Measurements from ENCODE around the gene TKFC.

TKFC gene

DNA sequence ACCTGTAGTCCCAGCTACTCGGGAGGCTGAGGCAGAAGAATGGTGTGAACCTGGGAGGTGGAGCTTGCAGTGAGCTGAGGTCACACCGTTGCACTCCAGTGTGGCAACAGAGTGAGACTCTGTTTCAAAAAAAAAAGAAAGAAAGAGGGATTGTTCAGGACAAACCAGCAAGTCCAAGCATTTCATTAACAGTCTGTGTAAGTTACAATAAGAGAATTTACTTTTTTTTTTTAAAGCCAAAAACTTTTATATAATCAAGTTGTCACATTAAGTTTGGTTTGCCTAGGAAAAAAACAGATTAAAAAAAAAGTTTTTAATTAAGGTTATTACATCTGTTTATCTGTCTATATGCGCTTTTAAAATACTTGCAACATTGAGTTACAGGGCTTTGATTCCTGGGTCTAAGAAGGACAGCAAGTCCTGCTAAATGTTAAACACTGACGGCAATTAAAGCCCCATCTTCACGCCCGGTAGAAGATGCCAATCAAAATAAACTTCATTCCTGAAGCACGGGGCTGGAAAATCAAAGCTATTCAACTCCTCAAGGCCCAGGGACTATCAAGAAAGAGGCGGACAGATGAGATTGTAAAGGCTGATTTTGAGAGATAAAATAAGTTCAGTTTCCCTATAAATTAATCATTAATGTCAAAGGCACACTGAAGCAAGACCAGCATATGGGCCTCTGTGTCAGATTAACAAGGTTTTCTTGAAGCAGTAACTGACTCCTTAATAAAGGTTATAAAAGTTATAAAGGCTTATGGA, 39.8 kb downstream of the TKFC start:
- Histone ChIP-seq H3K27ac (ENCODE audit: extremely low read depth, low read depth, low read length) (no peak overlapping the region), H3K36me3 (ENCODE audit: control insufficient read depth in 2 of 2, insufficient read depth in 1 of 2, low read length in 2 of 2) (peaks cover 0 to 42% of the 10 kb centered on the region in 2 experiments; a peak in 2 of 3 replicates), H3K4me3 (ENCODE audit: low read depth, low read length) (no peak overlapping the region), H3K4me1 (ENCODE audit: control insufficient read depth, insufficient read depth, low read length) (no peaks in the 10 kb centered on the region), H3K9me3 (ENCODE audit: control insufficient read depth, insufficient read depth, low read depth, low read length) (no peaks in the 10 kb centered on the region)
- ChIA-PET POLR2A (interaction anchor here (0.6 to 1.1 kb wide), 2 partner anchors 11 to 56 kb away, joined by 3 to 4 read pairs; partner anchors contain the start of genes CYB561A3 and TMEM138), CTCF (interaction anchor here (0.8 kb wide), 1 partner anchor 13 kb away, joined by 4 read pairs; no protein-coding TSS in a partner anchor)
- TF ChIP-seq ZNF48 (tag by site-specific recombination; IDR thresholded peaks at IDR 0.05), result no peak
- TF ChIP-seq ZNF184 (tag by site-specific recombination; IDR thresholded peaks at IDR 0.05), result no peak
- TF ChIP-seq IKZF3 (tag by site-specific recombination; IDR thresholded peaks at IDR 0.05), result no peak
- TF ChIP-seq, protein P1, sequence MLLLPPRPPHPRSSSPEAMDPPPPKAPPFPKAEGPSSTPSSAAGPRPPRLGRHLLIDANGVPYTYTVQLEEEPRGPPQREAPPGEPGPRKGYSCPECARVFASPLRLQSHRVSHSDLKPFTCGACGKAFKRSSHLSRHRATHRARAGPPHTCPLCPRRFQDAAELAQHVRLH (tag by site-specific recombination; IDR thresholded peaks at IDR 0.05), result no peak
- no peak for TF ChIP-seq MEIS1 (CRISPR knock-in tag; IDR thresholded peaks at IDR 0.05; ENCODE audit: borderline replicate concordance)
- TF ChIP-seq ZSCAN23 (tag by site-specific recombination; IDR thresholded peaks at IDR 0.05), result no peak
- TF ChIP-seq ZNF24 (tag by site-specific recombination; IDR thresholded peaks at IDR 0.05), result no peak
- TF ChIP-seq TRIM28 (IDR thresholded peaks at IDR 0.05; ENCODE audit: borderline replicate concordance, low read length), result peak; percentile 18; the same call in 1 of the 2 replicates
- peak; percentile 82 for TF ChIP-seq SETDB1 (IDR thresholded peaks at IDR 0.05; ENCODE audit: insufficient read length, low read length)

DNA sequence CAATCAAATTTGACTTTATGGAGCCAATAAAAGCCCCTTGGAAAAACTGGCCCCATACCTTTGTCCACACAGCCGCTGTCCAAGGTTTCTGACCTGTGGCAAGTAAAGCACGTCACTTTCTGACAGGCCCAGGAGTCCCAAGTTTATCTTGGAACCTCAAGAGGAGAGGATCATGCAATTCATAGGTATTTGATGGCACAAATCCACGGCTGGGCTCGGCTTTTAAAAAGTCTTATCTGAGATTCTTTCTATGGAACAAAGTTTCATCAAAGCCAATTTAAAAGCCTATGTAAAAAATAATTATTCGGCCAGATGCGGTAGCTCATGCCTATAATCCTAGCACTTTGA, 42.7 kb downstream of the TKFC start:
- H3K9me3 ChIP-seq (ENCODE audit: control insufficient read depth, insufficient read depth, low read depth, low read length), result no peaks in the 10 kb centered on the region
- ChIA-PET CTCF (interaction anchor here (0.7 to 1.1 kb wide), 2 partner anchors 10 to 626 kb away, joined by 4 to 8 read pairs; no protein-coding TSS in a partner anchor), POLR2A (interaction anchor here (0.6 kb wide), 1 partner anchor 500 kb away, joined by 5 read pairs; no protein-coding TSS in a partner anchor)
- no peak overlapping the region for H3K4me3 ChIP-seq (ENCODE audit: low read depth, low read length)
- H3K27ac ChIP-seq (ENCODE audit: extremely low read depth, low read depth, low read length), result no peak overlapping the region
- TF ChIP-seq, protein P2, sequence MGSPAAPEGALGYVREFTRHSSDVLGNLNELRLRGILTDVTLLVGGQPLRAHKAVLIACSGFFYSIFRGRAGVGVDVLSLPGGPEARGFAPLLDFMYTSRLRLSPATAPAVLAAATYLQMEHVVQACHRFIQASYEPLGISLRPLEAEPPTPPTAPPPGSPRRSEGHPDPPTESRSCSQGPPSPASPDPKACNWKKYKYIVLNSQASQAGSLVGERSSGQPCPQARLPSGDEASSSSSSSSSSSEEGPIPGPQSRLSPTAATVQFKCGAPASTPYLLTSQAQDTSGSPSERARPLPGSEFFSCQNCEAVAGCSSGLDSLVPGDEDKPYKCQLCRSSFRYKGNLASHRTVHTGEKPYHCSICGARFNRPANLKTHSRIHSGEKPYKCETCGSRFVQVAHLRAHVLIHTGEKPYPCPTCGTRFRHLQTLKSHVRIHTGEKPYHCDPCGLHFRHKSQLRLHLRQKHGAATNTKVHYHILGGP (tag by site-specific recombination; IDR thresholded peaks at IDR 0.05), result no peak
- TF ChIP-seq ZNF48 (tag by site-specific recombination; IDR thresholded peaks at IDR 0.05), result no peak
- no peak for TF ChIP-seq ZNF792 (tag by site-specific recombination; IDR thresholded peaks at IDR 0.05)
- H3K4me1 ChIP-seq (ENCODE audit: control insufficient read depth, insufficient read depth, low read length), result no peaks in the 10 kb centered on the region
- H3K36me3 ChIP-seq (ENCODE audit: control insufficient read depth in 2 of 2, insufficient read depth in 1 of 2, low read length in 2 of 2), result peaks cover 0 to 13% of the 10 kb centered on the region in 2 experiments; a peak in 2 of 3 replicates

DNA sequence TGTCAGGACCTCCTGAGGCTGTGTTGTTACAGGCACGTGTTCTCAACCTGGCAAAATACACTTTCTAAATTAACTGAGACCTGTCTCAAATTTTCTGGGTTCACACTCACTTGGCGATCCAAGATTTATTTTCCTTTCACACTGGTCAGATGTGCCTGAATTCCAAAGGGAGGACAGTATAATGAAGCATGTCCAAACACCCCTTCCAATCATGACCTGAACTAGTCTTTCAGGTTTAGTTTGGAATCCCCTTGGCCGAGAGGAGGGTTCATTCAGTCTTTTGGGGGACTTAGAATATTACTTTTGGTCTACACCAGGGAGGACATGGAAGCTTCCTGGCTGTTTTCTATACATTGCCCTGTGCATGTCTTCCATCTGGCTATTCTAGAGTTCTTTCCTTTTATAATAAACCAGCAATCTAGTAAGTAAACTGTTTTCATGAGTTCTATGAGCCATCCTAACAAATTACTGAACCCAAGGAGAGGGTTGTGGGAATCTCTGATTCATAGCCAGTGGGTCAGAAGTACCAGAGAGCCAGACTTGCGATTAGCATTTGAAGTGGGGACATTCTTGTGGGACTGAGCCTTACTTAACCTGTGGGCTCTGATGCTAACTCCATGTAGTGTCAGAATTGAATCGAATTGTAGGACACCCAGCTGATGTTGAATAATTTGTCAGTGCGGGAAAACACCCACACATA, 44.6 kb downstream of the TKFC start:
- no peaks in the 10 kb centered on the region for H3K4me1 ChIP-seq (ENCODE audit: control insufficient read depth, insufficient read depth, low read length)
- H3K4me3 ChIP-seq (ENCODE audit: low read depth, low read length), result no peak overlapping the region
- POLR2A ChIA-PET, result no interaction called here
- CTCF ChIA-PET, result interaction anchor here (0.6 to 1.3 kb wide), 3 partner anchors 9 to 147 kb away, joined by 3 to 4 read pairs (median 3); no protein-coding TSS in a partner anchor
- H3K36me3 ChIP-seq (ENCODE audit: control insufficient read depth in 2 of 2, insufficient read depth in 1 of 2, low read length in 2 of 2), result peaks cover 0 to 12% of the 10 kb centered on the region in 2 experiments; a peak in 2 of 3 replicates
- TF ChIP-seq ZNF585B (tag by site-specific recombination; IDR thresholded peaks at IDR 0.05) (no peak), ZNF561 (tag by site-specific recombination; IDR thresholded peaks at IDR 0.05; ENCODE audit: borderline replicate concordance) (no peak), ZNF23 (tag by site-specific recombination; IDR thresholded peaks at IDR 0.05; ENCODE audit: borderline replicate concordance) (no peak)
- TF ChIP-seq, protein P3, sequence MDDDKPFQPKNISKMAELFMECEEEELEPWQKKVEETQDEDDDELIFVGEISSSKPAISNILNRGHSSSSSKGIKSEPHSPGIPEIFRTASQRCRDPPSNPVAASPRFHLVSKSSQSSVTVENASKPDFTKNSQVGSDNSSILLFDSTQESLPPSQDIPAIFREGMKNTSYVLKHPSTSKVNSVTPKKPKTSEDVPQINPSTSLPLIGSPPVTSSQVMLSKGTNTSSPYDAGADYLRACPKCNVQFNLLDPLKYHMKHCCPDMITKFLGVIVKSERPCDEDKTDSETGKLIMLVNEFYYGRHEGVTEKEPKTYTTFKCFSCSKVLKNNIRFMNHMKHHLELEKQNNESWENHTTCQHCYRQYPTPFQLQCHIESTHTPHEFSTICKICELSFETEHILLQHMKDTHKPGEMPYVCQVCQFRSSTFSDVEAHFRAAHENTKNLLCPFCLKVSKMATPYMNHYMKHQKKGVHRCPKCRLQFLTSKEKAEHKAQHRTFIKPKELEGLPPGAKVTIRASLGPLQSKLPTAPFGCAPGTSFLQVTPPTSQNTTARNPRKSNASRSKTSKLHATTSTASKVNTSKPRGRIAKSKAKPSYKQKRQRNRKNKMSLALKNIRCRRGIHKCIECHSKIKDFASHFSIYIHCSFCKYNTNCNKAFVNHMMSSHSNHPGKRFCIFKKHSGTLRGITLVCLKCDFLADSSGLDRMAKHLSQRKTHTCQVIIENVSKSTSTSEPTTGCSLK (tag by site-specific recombination; IDR thresholded peaks at IDR 0.05), result no peak
- no peaks in the 10 kb centered on the region for H3K9me3 ChIP-seq (ENCODE audit: control insufficient read depth, insufficient read depth, low read depth, low read length)
- no peak overlapping the region for H3K27ac ChIP-seq (ENCODE audit: extremely low read depth, low read depth, low read length)

Measured in HEK293 (cell line).